ENCODE measurements around the gene SH3BP2. TPM values are rescaled to one million over a fixed set of nuclear protein-coding genes. Genes with fewer than 3 reads are reported as not detected.

The SH3BP2 gene
- total RNA-seq, 2 donors from 2014 or later: 29.0 to 33.5 TPM

DNA sequence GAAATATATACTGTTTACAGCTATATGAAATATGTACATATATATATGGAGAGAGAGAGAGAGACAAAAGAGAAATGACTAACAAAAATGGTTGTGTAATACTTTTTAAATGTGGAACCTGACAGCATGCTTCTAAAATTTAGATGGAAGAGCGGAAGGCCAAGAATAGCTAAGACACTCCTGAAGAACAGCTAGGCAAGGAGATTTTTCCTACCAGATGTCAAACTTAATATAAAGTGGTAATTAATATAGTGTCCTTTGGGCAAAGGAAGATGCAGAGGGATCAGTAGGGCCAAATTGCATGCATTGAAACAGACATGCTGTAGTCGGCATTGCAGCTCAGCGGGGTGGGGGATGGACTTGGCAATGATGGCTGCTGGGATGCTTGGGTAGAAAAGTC is 96.0 kb downstream of the SH3BP2 start:
- Histone ChIP-seq H3K27ac (no peak overlapping the region), H3K4me3 (no peak overlapping the region), H3K36me3 (replicated peaks in 1 of 2; ENCODE audit: insufficient read depth in 1 of 2, low read depth in 2 of 2) (peaks cover 0 to 14% of the 10 kb centered on the region in 2 donors), H3K4me1 (no peaks in the 10 kb centered on the region), H3K27me3 (no peaks in the 10 kb centered on the region), H3K9me3 (no peaks in the 10 kb centered on the region)
- no peak for TF ChIP-seq POLR2A (IDR thresholded peaks at IDR 0.05)
- TF ChIP-seq CTCF (IDR thresholded peaks at IDR 0.05): no peak
- 97 to 100% methylated on average over 3 of the region's 3 CpGs for WGBS, 2 donors
- ATAC-seq (no peak), DNase-seq (no peak)
- intact Hi-C loops (cut with DNase I): no loop called here

Other genes starting within 250 kb of the SH3BP2 start
- 10 to 100 TPM; 39.7 to 75.8 TPM for gene TNIP2, start 36.7 kb upstream of the SH3BP2 start, total RNA-seq
- gene ADD1, start 50.8 kb downstream of the SH3BP2 start, total RNA-seq: 100 to 1,000 TPM in 1 of 2 donors, 10 to 100 TPM in 1; 84.1 to 266 TPM
- gene NOP14, start 170.3 kb downstream of the SH3BP2 start, total RNA-seq: 10 to 100 TPM; 20.0 to 20.1 TPM
- gene GRK4, start 170.5 kb downstream of the SH3BP2 start, total RNA-seq: 10 to 100 TPM in 1 of 2 donors, 1 to 10 TPM in 1; 6.5 to 14.5 TPM

Data from body of pancreas (tissue), 4 donors.